AG09309 (cell line): Measurements from ENCODE around the gene PAGE5.

Experiments used
- DNase-seq: peaks from one replicate; pipeline ENCODE4 v3.0.0-alpha.2; 2010; ENCODE audit warnings: low read depth
- H3K4me3 ChIP-seq: 2 replicates; pipeline ENCODE4 v1.5.1; 2011; ENCODE audit warnings: mild to moderate bottlenecking, low read depth, low read length, moderate library complexity; ENCODE audit not compliant: control insufficient read depth
- CTCF ChIP-seq: IDR thresholded peaks from 2 replicates; pipeline ENCODE4 v1.5.1; 2011; ENCODE audit warnings: mild to moderate bottlenecking, low read depth, low read length, inconsistent platforms; ENCODE audit not compliant: insufficient read depth, control insufficient read depth; ENCODE audit errors: missing control alignments

The PAGE5 gene

GRCh38 chrX:55213381-55213780 is 6.8 kb upstream of the PAGE5 start:
- no peak for TF ChIP-seq CTCF
- H3K4me3 ChIP-seq = no peak overlapping the region
- DNase-seq = no peak

GRCh38 chrX:55240788-55241340 is 20.7 kb downstream of the PAGE5 start:
- no peak for DNase-seq
- TF ChIP-seq CTCF = no peak
- no peak overlapping the region for H3K4me3 ChIP-seq

GRCh38 chrX:55253528-55253927 is 33.4 kb downstream of the PAGE5 start:
- no peak for DNase-seq
- TF ChIP-seq CTCF = no peak
- H3K4me3 ChIP-seq = no peak overlapping the region

GRCh38 chrX:55260806-55261205 is 40.7 kb downstream of the PAGE5 start:
- TF ChIP-seq CTCF = no peak
- DNase-seq = no peak
- no peak overlapping the region for H3K4me3 ChIP-seq

DNA sequence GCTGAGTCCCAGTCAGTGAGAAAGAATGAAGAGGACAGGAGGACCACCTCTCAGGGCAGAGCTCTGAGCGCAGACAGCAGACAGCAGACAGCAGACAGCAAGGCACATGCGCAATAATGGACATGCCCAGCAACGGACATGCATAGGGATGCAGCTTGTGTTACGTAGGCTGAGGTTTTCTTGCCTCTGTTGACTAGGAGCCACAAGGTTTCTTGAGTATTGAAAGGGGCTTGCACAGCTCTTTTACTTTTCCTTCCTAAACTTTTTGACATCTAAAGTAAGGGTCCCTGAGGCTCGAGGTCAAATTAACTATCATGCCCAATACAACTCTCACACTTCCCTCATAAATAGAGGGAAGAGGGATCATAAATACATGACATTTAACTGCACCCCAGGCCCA is 44.7 kb downstream of the PAGE5 start, which contains the start of gene PAGE3:
TSS of gene PAGE3 (minus strand) at position 101 of the 400 bp plus-strand sequence. CDS start 1,013 bp downstream, outside the sequence.
- DNase-seq = no peak
- no peak within 1 kb of the TSS for H3K4me3 ChIP-seq
- no peak for TF ChIP-seq CTCF
